K562 (cell line): Measurements from ENCODE around the gene MALAT1.

Experiments
- CXXC5 ChIP-seq: fragments of 250-450 bp; sonication (Bioruptor Pico); IDR thresholded peaks from 2 replicates; pipeline ENCODE4 v1.8.0; 2022; ENCODE audit warnings: inconsistent platforms, mild to moderate bottlenecking, moderate library complexity
- EZH2 ChIP-seq: IDR thresholded peaks from 2 replicates; pipeline ENCODE4 v1.6.1; 2012; ENCODE audit warnings: low read depth, mild to moderate bottlenecking, inconsistent platforms, low read length, borderline replicate concordance
- GTF2A2 ChIP-seq: IDR thresholded peaks from 2 replicates; pipeline ENCODE4 v1.6.1; 2016; ENCODE audit warnings: mild to moderate bottlenecking, missing genetic modification characterization, missing compliant biosample characterization
- HIVEP1 ChIP-seq: fragments of 250-450 bp; sonication (Bioruptor Pico); IDR thresholded peaks from 2 replicates; pipeline ENCODE4 v1.4.0; 2020; ENCODE audit warnings: mild to moderate bottlenecking
- POLR2A ChIP-seq: fragments of 450-650 bp; conservative IDR thresholded peaks from 2 replicates; pipeline ENCODE4 v1.6.1; 2016
- PRMT5 ChIP-seq: sonication (generic); formaldehyde crosslinking; IDR thresholded peaks from 2 replicates; pipeline ENCODE4 v1.5.0; 2020; ENCODE audit warnings: missing genetic modification reagents
- USF2 ChIP-seq: sonication (generic); formaldehyde crosslinking; IDR thresholded peaks from 2 replicates; pipeline ENCODE4 v1.5.0; 2020; ENCODE audit warnings: missing genetic modification reagents
- ZBTB11 ChIP-seq, 3 experiments: fragments of 200-800 bp in 1 of 3; fragments of 250-450 bp in 1 of 3; fragments of 450-650 bp in 1 of 3; sonication (Bioruptor Pico) in 1 of 3; sonication (Bioruptor generic) in 1 of 3; formaldehyde crosslinking in 1 of 3; IDR thresholded peaks; 2 replicates each; pipeline versions ENCODE4 v1.6.1 to v1.8.0; 2016 to 2022; ENCODE audit warnings: mild to moderate bottlenecking in 2 of 3, missing genetic modification characterization in 2 of 3, missing compliant biosample characterization in 1 of 3, moderate library complexity in 1 of 3

- TF ChIP-seq PRMT5 (CRISPR knock-in tag) (peak; percentile 78; the same call in 1 of the 2 replicates), USF2 (CRISPR knock-in tag) (peak; percentile 93), GTF2A2 (tag) (no peak), EZH2 (no peak), ZBTB11 (CRISPR knock-in tag; IDR thresholded peaks at IDR 0.05) (peak in 1 of 3 experiments; percentile 59; a peak in 2 of 6 replicates), CXXC5 (peak; percentile 69), POLR2A (peak; percentile 67), HIVEP1 (CRISPR knock-in tag) (0 out of 2 replicates have a peak, but pooled peaks have one; percentile 26)
Measured at GRCh38 chr11:65524741-65525545, 26.1 kb downstream of the MALAT1 start, which contains the start of gene SCYL1.
